Measurements from ENCODE around the gene DAPK3. TPM values are rescaled to one million over a fixed set of nuclear protein-coding genes. Genes with fewer than 3 reads are reported as not detected.
"Not testable (repeated sequence)": the region's sequence is repeated elsewhere in the genome, so short reads cannot be mapped to it uniquely, and the experiment has no call there.

Gene DAPK3
- polyA plus RNA-seq, 1 donor from 2014 or later = 100 TPM

- not testable (repeated sequence) for H3K27me3 ChIP-seq (ENCODE audit: insufficient read depth, low read depth, low read length); H3K4me2 ChIP-seq (ENCODE audit: low read length); H2AFZ ChIP-seq (ENCODE audit: low read depth, low read length); H3K27ac ChIP-seq (ENCODE audit: low read length); H3K36me3 ChIP-seq (ENCODE audit: insufficient read depth, low read length); H4K20me1 ChIP-seq (ENCODE audit: insufficient read depth); H3K9me3 ChIP-seq (ENCODE audit: low read length); H3F3A ChIP-seq (ENCODE audit: insufficient read depth, low read length, poor library complexity, severe bottlenecking); H3K4me3 ChIP-seq (ENCODE audit: low read length); H3K9ac ChIP-seq (ENCODE audit: low read length); H3K9me2 ChIP-seq (ENCODE audit: insufficient read depth, low read length)
- peaks cover 33% of the 10 kb centered on the region for H3K79me2 ChIP-seq (replicated peaks; ENCODE audit: insufficient read depth, low read length)
These were observed 2.9 kb downstream of the DAPK3 start for GRCh38 chr19:3967983-3968382.

DNA sequence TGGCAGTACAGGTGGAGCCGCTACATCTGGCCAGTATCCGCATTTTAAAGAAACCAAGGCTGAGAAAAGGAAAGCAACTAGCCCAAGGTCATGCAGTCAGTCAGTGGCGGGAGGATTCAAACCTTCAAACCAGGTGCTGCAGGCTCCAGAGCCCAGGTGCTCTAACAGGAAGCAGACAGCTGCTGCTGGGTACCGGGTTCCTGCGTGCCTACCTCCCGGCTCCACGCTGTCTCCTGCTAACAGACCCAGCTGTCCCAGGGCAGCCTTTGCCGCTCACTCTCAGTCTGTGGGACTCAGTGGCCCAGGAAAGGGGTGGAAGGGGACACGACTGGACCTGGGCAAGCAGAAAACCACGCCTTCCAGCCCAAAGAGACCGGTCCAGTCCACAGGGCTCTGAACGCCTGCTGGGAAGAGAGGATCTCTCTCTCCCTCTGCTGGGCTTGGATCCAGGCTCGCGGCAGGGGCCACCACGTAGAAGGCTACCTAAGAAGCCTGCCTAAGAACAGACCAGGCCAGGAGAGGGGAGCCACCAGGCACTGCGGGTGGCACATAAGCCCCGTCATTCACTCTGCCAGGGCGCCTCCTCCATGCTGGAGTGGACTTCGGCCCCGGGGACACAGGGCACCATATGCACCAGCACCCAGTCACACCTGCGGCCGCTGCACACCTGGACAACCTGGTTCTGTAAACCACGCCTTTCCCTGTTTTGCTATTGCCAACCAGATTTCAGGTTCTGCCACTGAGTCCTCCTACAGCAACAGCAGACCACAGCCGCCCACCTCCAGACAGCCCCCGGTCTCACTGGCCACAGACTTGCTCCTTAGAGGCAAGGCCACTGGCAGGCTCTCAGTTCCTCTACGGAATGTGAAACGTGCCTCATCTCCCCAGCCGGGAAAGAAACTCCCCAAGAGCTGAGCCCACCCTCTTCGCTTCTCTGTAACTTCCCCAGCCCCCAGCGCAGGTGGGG lies 4.6 kb downstream of the DAPK3 start:
- Histone ChIP-seq H3K27ac (ENCODE audit: low read length) (no peak overlapping the region), H3K27me3 (ENCODE audit: insufficient read depth, low read depth, low read length) (no peaks in the 10 kb centered on the region), H3K36me3 (ENCODE audit: insufficient read depth, low read length) (no peaks in the 10 kb centered on the region), H3K79me2 (replicated peaks; ENCODE audit: insufficient read depth, low read length) (peaks cover 33% of the 10 kb centered on the region), H4K20me1 (ENCODE audit: insufficient read depth) (no peaks in the 10 kb centered on the region), H3K9ac (ENCODE audit: low read length) (no peak overlapping the region), H3F3A (ENCODE audit: insufficient read depth, low read length, poor library complexity, severe bottlenecking) (no peaks in the 10 kb centered on the region), H3K4me2 (ENCODE audit: low read length) (no peak overlapping the region), H2AFZ (ENCODE audit: low read depth, low read length) (no peak overlapping the region), H3K9me2 (ENCODE audit: insufficient read depth, low read length) (no peaks in the 10 kb centered on the region), H3K9me3 (ENCODE audit: low read length) (no peaks in the 10 kb centered on the region), H3K4me3 (ENCODE audit: low read length) (no peak overlapping the region)
- TF ChIP-seq SMC3 (conservative IDR thresholded peaks at IDR 0.05; ENCODE audit: poor library complexity) (no peak), CTCF (IDR thresholded peaks at IDR 0.05; ENCODE audit: poor library complexity, severe bottlenecking) (no peak), POLR2AphosphoS5 (IDR thresholded peaks at IDR 0.05) (no peak), EP300 (conservative IDR thresholded peaks at IDR 0.05; ENCODE audit: poor library complexity, severe bottlenecking) (no peak), TAF1 (IDR thresholded peaks at IDR 0.05; ENCODE audit: low read depth) (no peak), RAD21 (conservative IDR thresholded peaks at IDR 0.05) (no peak), MXI1 (conservative IDR thresholded peaks at IDR 0.05; ENCODE audit: poor library complexity, severe bottlenecking) (no peak), EZH2 (IDR thresholded peaks at IDR 0.05; ENCODE audit: borderline replicate concordance, insufficient read depth, low read length, poor library complexity, severe bottlenecking) (no peak)
- TF ChIP-seq, protein P1, sequence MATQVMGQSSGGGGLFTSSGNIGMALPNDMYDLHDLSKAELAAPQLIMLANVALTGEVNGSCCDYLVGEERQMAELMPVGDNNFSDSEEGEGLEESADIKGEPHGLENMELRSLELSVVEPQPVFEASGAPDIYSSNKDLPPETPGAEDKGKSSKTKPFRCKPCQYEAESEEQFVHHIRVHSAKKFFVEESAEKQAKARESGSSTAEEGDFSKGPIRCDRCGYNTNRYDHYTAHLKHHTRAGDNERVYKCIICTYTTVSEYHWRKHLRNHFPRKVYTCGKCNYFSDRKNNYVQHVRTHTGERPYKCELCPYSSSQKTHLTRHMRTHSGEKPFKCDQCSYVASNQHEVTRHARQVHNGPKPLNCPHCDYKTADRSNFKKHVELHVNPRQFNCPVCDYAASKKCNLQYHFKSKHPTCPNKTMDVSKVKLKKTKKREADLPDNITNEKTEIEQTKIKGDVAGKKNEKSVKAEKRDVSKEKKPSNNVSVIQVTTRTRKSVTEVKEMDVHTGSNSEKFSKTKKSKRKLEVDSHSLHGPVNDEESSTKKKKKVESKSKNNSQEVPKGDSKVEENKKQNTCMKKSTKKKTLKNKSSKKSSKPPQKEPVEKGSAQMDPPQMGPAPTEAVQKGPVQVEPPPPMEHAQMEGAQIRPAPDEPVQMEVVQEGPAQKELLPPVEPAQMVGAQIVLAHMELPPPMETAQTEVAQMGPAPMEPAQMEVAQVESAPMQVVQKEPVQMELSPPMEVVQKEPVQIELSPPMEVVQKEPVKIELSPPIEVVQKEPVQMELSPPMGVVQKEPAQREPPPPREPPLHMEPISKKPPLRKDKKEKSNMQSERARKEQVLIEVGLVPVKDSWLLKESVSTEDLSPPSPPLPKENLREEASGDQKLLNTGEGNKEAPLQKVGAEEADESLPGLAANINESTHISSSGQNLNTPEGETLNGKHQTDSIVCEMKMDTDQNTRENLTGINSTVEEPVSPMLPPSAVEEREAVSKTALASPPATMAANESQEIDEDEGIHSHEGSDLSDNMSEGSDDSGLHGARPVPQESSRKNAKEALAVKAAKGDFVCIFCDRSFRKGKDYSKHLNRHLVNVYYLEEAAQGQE (IDR thresholded peaks at IDR 0.05; ENCODE audit: borderline replicate concordance) = no peak
